GM23338 (cell line): ENCODE results near the gene ERC2.

ENCODE experiments used
- POLR2AphosphoS5 ChIP-seq: IDR thresholded peaks from 2 replicates; pipeline ENCODE4 v1.6.1; 2016; ENCODE audit warnings: antibody characterized with exemption, low read depth
- TF ChIP-seq, protein P1 (sequence below), 2 experiments: fragments of 200-600 bp in 1 of 2; sonication (generic) in 1 of 2; conservative IDR thresholded peaks; 2 replicates each; pipeline versions ENCODE4 v1.5.1 to v1.6.1; 2016 to 2017; ENCODE audit warnings: antibody characterized with exemption in 2 of 2, low read depth in 2 of 2, mild to moderate bottlenecking in 2 of 2, moderate library complexity in 1 of 2
- TF ChIP-seq, protein P2 (sequence below): IDR thresholded peaks from one replicate; pipeline ENCODE4 v1.6.1; 2018; ENCODE audit warnings: antibody characterized with exemption; ENCODE audit not compliant: unreplicated experiment

DNA sequence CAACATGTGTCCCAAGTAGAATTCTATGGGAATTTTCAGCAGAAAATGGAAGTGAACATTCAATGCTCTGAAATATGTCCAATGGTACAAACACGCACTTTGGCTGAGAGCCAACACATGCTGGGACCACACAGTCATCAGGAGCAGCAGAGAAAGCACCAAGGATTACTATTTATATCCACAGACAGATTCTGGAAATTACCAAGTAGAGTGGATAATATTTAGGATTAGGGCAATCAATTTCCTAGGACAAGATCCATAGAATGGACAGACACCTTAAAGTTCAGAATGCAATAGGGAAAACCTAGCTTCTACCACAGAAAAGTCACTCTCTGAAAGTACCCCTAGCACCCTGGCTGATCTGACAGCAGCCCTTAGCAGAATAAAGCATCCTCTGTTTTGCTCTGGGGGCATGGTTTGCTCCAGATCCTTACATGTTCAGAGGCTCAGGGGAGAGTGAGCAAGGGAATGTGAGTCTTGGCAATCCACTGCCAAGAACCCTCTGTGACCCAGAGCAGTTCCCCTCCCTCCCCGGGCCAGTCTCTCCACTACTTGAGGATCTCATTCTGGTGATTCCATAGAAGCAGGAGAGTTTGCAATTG is 775.2 kb downstream of the ERC2 start:
- TF ChIP-seq, protein P1, sequence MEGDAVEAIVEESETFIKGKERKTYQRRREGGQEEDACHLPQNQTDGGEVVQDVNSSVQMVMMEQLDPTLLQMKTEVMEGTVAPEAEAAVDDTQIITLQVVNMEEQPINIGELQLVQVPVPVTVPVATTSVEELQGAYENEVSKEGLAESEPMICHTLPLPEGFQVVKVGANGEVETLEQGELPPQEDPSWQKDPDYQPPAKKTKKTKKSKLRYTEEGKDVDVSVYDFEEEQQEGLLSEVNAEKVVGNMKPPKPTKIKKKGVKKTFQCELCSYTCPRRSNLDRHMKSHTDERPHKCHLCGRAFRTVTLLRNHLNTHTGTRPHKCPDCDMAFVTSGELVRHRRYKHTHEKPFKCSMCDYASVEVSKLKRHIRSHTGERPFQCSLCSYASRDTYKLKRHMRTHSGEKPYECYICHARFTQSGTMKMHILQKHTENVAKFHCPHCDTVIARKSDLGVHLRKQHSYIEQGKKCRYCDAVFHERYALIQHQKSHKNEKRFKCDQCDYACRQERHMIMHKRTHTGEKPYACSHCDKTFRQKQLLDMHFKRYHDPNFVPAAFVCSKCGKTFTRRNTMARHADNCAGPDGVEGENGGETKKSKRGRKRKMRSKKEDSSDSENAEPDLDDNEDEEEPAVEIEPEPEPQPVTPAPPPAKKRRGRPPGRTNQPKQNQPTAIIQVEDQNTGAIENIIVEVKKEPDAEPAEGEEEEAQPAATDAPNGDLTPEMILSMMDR (conservative IDR thresholded peaks at IDR 0.05; ENCODE audit: low read depth in 2 of 2), result no peak
- TF ChIP-seq, protein P2, sequence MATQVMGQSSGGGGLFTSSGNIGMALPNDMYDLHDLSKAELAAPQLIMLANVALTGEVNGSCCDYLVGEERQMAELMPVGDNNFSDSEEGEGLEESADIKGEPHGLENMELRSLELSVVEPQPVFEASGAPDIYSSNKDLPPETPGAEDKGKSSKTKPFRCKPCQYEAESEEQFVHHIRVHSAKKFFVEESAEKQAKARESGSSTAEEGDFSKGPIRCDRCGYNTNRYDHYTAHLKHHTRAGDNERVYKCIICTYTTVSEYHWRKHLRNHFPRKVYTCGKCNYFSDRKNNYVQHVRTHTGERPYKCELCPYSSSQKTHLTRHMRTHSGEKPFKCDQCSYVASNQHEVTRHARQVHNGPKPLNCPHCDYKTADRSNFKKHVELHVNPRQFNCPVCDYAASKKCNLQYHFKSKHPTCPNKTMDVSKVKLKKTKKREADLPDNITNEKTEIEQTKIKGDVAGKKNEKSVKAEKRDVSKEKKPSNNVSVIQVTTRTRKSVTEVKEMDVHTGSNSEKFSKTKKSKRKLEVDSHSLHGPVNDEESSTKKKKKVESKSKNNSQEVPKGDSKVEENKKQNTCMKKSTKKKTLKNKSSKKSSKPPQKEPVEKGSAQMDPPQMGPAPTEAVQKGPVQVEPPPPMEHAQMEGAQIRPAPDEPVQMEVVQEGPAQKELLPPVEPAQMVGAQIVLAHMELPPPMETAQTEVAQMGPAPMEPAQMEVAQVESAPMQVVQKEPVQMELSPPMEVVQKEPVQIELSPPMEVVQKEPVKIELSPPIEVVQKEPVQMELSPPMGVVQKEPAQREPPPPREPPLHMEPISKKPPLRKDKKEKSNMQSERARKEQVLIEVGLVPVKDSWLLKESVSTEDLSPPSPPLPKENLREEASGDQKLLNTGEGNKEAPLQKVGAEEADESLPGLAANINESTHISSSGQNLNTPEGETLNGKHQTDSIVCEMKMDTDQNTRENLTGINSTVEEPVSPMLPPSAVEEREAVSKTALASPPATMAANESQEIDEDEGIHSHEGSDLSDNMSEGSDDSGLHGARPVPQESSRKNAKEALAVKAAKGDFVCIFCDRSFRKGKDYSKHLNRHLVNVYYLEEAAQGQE, result no peak
- TF ChIP-seq POLR2AphosphoS5, result no peak
